Prostate gland (tissue), 2 donors: ENCODE measurements around the gene CDKL1. TPM values are rescaled to one million over a fixed set of nuclear protein-coding genes. Genes with fewer than 3 reads are reported as not detected.
"Not testable (repeated sequence)": the region's sequence is repeated elsewhere in the genome, so short reads cannot be mapped to it uniquely, and the experiment has no call there.

Experiments used
- DNase-seq: peaks from one replicate; pipeline ENCODE4 v3.0.0-alpha.2; 2019; ENCODE audit warnings: low spot score
- H3K27ac ChIP-seq, 2 donors: fragments of 200-600 bp; sonication (generic); 2 replicates each; pipeline ENCODE4 v1.5.1; 2017 to 2019
- H3K27me3 ChIP-seq: fragments of 200-600 bp; sonication (generic); replicated peaks from 2 replicates; pipeline ENCODE4 v1.5.1; 2019; ENCODE audit not compliant: insufficient read depth
- H3K36me3 ChIP-seq, 2 donors: fragments of 200-600 bp; sonication (generic); 1 replicate in 1 of 2; 2 replicates in 1 of 2; pipeline versions ENCODE4 v1.5.1 to v1.8.1; 2017 to 2019
- H3K4me1 ChIP-seq: fragments of 200-600 bp; sonication (generic); replicated peaks from 2 replicates; pipeline ENCODE4 v1.5.1; 2019
- H3K4me3 ChIP-seq, 2 donors: fragments of 200-600 bp; sonication (generic); 2 replicates each; pipeline ENCODE4 v1.5.1; 2017 to 2019
- H3K9me3 ChIP-seq: fragments of 200-600 bp; sonication (generic); 2 replicates; pipeline ENCODE4 v1.5.1; 2017
- CTCF ChIP-seq, 4 experiments: fragments of 200-600 bp in 2 of 4; fragments of 450-650 bp in 2 of 4; sonication (generic) in 2 of 4; IDR thresholded peaks; 1 replicate in 3 of 4; 2 replicates in 1 of 4; pipeline ENCODE4 v1.5.1; 2016 to 2019; ENCODE audit warnings: antibody characterized with exemption in 4 of 4, mild to moderate bottlenecking in 2 of 4, moderate library complexity in 2 of 4
- POLR2A ChIP-seq: fragments of 450-650 bp; IDR thresholded peaks from one replicate; pipeline ENCODE4 v1.6.1; 2016; ENCODE audit warnings: antibody characterized with exemption, mild to moderate bottlenecking
- POLR2AphosphoS5 ChIP-seq: sonication (generic); formaldehyde crosslinking; IDR thresholded peaks from one replicate; pipeline ENCODE4 v1.6.1; 2017; ENCODE audit warnings: antibody characterized with exemption
- WGBS: methylation state at CpG from one replicate; pipeline ENCODE4 v1.1.5; 2018; 5-methylcytosine and 5-hydroxymethylcytosine counted together
- intact Hi-C: fragments of 100-400 bp; cut with DNase I; formaldehyde crosslinking; loops from one replicate; pipeline ENCODE4 v1.14.2; 2022
- total RNA-seq, 2 donors: library from RNA; depleted of rRNA; stranded (reverse); fragments of >200 nt; gene quantifications; one replicate each; pipeline ENCODE4 v1.1.0, GENCODE V29; 2016

Gene CDKL1
- total RNA-seq, 2 donors from 2014 or later, result 3.4 to 18.5 TPM

GRCh38 chr14:50366115-50366514 is 30.6 kb downstream of the CDKL1 start:
- Histone ChIP-seq H3K4me1 (no peaks in the 10 kb centered on the region), H3K4me3 (no peak overlapping the region), H3K27ac (no peak overlapping the region), H3K27me3 (no peaks in the 10 kb centered on the region), H3K9me3 (no peaks in the 10 kb centered on the region), H3K36me3 (no peaks in the 10 kb centered on the region)
- intact Hi-C loops, result no loop called here
- TF ChIP-seq POLR2A, result no peak
- TF ChIP-seq POLR2AphosphoS5, result no peak
- TF ChIP-seq CTCF (IDR thresholded peaks at IDR 0.05), result no peak
- no peak for DNase-seq
- 93% methylated on average over 3 of the region's 3 CpGs for WGBS

DNA sequence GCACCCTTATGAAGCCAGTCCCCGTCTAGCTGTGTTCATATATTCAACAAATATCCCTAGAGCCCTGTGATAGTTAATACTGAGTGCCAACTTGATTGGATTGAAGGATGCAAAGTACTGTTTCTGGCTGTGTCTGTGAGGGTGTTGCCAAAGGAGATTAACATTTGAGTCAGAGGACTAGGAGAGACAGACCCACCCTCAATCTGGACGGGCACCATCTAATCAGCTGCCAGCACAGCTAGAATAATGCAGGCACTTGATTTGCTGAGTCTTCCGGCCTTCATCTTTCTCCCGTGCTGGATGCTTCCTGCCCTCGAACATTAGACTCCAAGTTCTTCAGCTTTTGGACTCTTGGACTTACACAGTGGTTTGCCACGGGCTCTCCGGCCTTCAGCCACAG is 31.1 kb downstream of the CDKL1 start:
- DNase-seq, H3K27me3 ChIP-seq, H3K27ac ChIP-seq, H3K4me3 ChIP-seq, H3K9me3 ChIP-seq, H3K36me3 ChIP-seq, intact Hi-C loops, H3K4me1 ChIP-seq: not testable (repeated sequence)
- WGBS, result 84% methylated on average over 7 of the region's 7 CpGs

GRCh38 chr14:50364792-50365191 is 31.9 kb downstream of the CDKL1 start:
- Histone ChIP-seq H3K27me3 (no peaks in the 10 kb centered on the region), H3K9me3 (no peaks in the 10 kb centered on the region), H3K4me1 (no peaks in the 10 kb centered on the region), H3K27ac (no peak overlapping the region), H3K36me3 (no peaks in the 10 kb centered on the region), H3K4me3 (no peak overlapping the region)
- WGBS, result 61% methylated on average over 1 of the region's 1 CpG
- no peak for DNase-seq
- intact Hi-C loops, result no loop called here
- TF ChIP-seq POLR2AphosphoS5, result no peak
- TF ChIP-seq CTCF (IDR thresholded peaks at IDR 0.05), result no peak
- TF ChIP-seq POLR2A, result no peak

- peak overlapping the region in 1 of 2 donors; percentile 3 for H3K27ac ChIP-seq
- no peak for DNase-seq
- no peaks in the 10 kb centered on the region for H3K9me3 ChIP-seq
- H3K27me3 ChIP-seq, result no peaks in the 10 kb centered on the region
- TF ChIP-seq POLR2A (no peak), CTCF (IDR thresholded peaks at IDR 0.05) (no peak), POLR2AphosphoS5 (no peak)
- H3K4me1 ChIP-seq, result no peaks in the 10 kb centered on the region
- H3K36me3 ChIP-seq, result no peaks in the 10 kb centered on the region
- H3K4me3 ChIP-seq, result no peak overlapping the region
- 32% methylated on average over 4 of the region's 4 CpGs for WGBS
- intact Hi-C loops, result no loop called here
These were observed 33.0 kb downstream of the CDKL1 start for GRCh38 chr14:50363714-50364111.

- Histone ChIP-seq H3K27me3 (no peaks in the 10 kb centered on the region), H3K27ac (peak overlapping the region in 1 of 2 donors; percentile 3), H3K36me3 (no peaks in the 10 kb centered on the region), H3K4me3 (no peak overlapping the region), H3K9me3 (no peaks in the 10 kb centered on the region), H3K4me1 (no peaks in the 10 kb centered on the region)
- DNase-seq, result no peak
- WGBS, result 77% methylated on average over 14 of the region's 14 CpGs
- TF ChIP-seq POLR2A (no peak), POLR2AphosphoS5 (no peak), CTCF (IDR thresholded peaks at IDR 0.05) (no peak)
- intact Hi-C loops, result no loop called here
These were observed 33.6 kb downstream of the CDKL1 start for GRCh38 chr14:50362764-50363713.

DNA sequence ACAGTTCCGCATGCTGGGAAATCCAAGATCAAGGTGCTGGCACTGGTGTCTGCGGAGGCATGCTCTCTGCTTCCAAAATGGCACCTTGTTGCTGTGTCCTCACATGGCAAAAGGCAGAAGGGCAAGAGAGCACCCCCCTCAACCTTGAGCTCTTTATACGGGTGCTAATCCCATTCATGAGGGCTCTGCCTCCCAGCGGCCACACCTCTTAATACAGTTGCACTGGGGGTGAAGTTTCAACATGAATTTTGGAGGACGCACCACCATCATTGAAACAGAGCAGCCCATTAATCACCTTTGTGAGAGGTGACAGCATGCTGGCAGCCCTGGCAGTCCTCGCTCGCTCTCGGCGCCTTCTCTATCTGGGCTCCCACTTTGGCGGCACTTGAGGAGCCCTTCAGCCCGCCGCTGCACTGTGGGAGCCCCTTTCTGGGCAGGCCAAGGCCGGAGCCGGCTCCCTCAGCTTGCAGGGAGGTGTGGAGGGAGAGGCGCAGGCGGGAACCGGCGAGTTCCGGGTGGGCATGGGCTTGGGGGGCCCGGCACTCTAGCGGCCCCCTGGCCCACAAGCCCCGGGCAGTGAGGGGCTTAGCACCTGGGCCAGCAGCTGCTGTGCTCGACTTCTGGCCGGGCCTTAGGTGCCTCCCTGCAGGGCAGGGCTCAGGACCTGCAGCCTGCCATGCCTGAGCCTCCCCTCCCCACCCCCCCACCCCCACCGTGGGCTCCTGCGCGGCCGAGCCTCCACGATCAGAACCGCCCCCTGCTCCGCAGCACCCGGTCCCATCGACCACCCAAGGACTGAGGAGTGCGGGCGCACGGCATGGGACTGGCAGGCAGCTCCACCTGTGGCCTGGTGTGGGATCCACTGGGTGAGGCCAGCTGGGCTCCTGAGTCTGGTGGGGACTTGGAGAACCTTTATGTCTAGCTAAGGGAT is 34.9 kb downstream of the CDKL1 start:
- H3K27me3 ChIP-seq, DNase-seq, H3K9me3 ChIP-seq, H3K36me3 ChIP-seq, H3K27ac ChIP-seq, H3K4me1 ChIP-seq, intact Hi-C loops, H3K4me3 ChIP-seq: not testable (repeated sequence)
- 98% methylated on average over 21 of the region's 36 CpGs for WGBS
